ENCODE data around the gene SLC35F5. TPM values are rescaled to one million over a fixed set of nuclear protein-coding genes. Genes with fewer than 3 reads are reported as not detected.
"Not testable (repeated sequence)": the region's sequence is repeated elsewhere in the genome, so short reads cannot be mapped to it uniquely, and the experiment has no call there.

The SLC35F5 gene
- total RNA-seq, 2 donors from 2014 or later, result 38.7 to 54.3 TPM

- Histone ChIP-seq H3K36me3 (no peaks in the 10 kb centered on the region), H3K4me3 (no peak overlapping the region), H3K9me3 (no peaks in the 10 kb centered on the region), H3K27ac (no peak overlapping the region), H3K4me1 (no peaks in the 10 kb centered on the region), H3K27me3 (no peaks in the 10 kb centered on the region)
- TF ChIP-seq CTCF (IDR thresholded peaks at IDR 0.05), result no peak
- DNase-seq (ENCODE audit: low spot score), result no peak
Measured at GRCh38 chr2:113698892-113699447, 57.5 kb downstream of the SLC35F5 start.

GRCh38 chr2:113698251-113698650 is 58.2 kb downstream of the SLC35F5 start:
- H3K36me3 ChIP-seq; H3K27ac ChIP-seq; H3K4me3 ChIP-seq; H3K9me3 ChIP-seq; H3K27me3 ChIP-seq; DNase-seq (ENCODE audit: low spot score); H3K4me1 ChIP-seq: not testable (repeated sequence)

GRCh38 chr2:113697516-113697915 is 58.9 kb downstream of the SLC35F5 start:
- H3K36me3 ChIP-seq, result no peaks in the 10 kb centered on the region
- no peaks in the 10 kb centered on the region for H3K27me3 ChIP-seq
- H3K27ac ChIP-seq, result no peak overlapping the region
- H3K4me3 ChIP-seq, result no peak overlapping the region
- peaks cover 0 to 6% of the 10 kb centered on the region in 2 donors for H3K4me1 ChIP-seq
- TF ChIP-seq CTCF (IDR thresholded peaks at IDR 0.05), result no peak
- no peak for DNase-seq (ENCODE audit: low spot score)
- H3K9me3 ChIP-seq, result no peaks in the 10 kb centered on the region

- H3K36me3 ChIP-seq, result no peaks in the 10 kb centered on the region
- peaks cover 0 to 6% of the 10 kb centered on the region in 2 donors for H3K4me1 ChIP-seq
- H3K27me3 ChIP-seq, result no peaks in the 10 kb centered on the region
- no peak for TF ChIP-seq CTCF (IDR thresholded peaks at IDR 0.05)
- no peaks in the 10 kb centered on the region for H3K9me3 ChIP-seq
- no peak overlapping the region for H3K4me3 ChIP-seq
- DNase-seq (ENCODE audit: low spot score), result no peak
- no peak overlapping the region for H3K27ac ChIP-seq
Measured at GRCh38 chr2:113694438-113694837, 62.0 kb downstream of the SLC35F5 start.

- no peak overlapping the region for H3K4me3 ChIP-seq
- H3K36me3 ChIP-seq, result no peaks in the 10 kb centered on the region
- no peak for DNase-seq (ENCODE audit: low spot score)
- no peaks in the 10 kb centered on the region for H3K9me3 ChIP-seq
- H3K27ac ChIP-seq, result no peak overlapping the region
- no peak for TF ChIP-seq CTCF (IDR thresholded peaks at IDR 0.05)
- H3K4me1 ChIP-seq, result peaks cover 0 to 6% of the 10 kb centered on the region in 2 donors
- no peaks in the 10 kb centered on the region for H3K27me3 ChIP-seq
Measured at GRCh38 chr2:113692698-113693428, 63.6 kb downstream of the SLC35F5 start.

- not testable (repeated sequence) for H3K27me3 ChIP-seq; H3K4me3 ChIP-seq; H3K36me3 ChIP-seq; DNase-seq (ENCODE audit: low spot score); H3K27ac ChIP-seq; H3K4me1 ChIP-seq; H3K9me3 ChIP-seq
Measured at GRCh38 chr2:113690871-113691270, 65.6 kb downstream of the SLC35F5 start.

- Histone ChIP-seq H3K27ac (no peak overlapping the region), H3K36me3 (no peaks in the 10 kb centered on the region), H3K9me3 (no peaks in the 10 kb centered on the region), H3K4me3 (no peak overlapping the region), H3K27me3 (no peaks in the 10 kb centered on the region), H3K4me1 (no peaks in the 10 kb centered on the region)
- TF ChIP-seq CTCF (IDR thresholded peaks at IDR 0.05), result no peak
- no peak for DNase-seq (ENCODE audit: low spot score)
Measured at GRCh38 chr2:113686537-113686936, 69.9 kb downstream of the SLC35F5 start.
